T-helper 22 cell (primary cell): ENCODE data around the gene LBX2.
A peak's percentile ranks its signal among the peaks of the same experiment; 100 is the strongest.

Source experiments
- DNase-seq: peaks from one replicate; pipeline ENCODE4 v3.0.0-alpha.2; 2020; ENCODE audit warnings: low read depth

The LBX2 gene

GRCh38 chr2:74457129-74457548 lies 42.3 kb downstream of the LBX2 start:
- no peak for DNase-seq

GRCh38 chr2:74454654-74455511 lies 44.5 kb downstream of the LBX2 start, which contains the start of gene INO80B:
TSS of gene INO80B (plus strand) at chr2:74455087. CDS start at chr2:74455117, 30 bp downstream.
- peak; percentile 91 for DNase-seq

- DNase-seq, result no peak
These were observed 48.7 kb downstream of the LBX2 start for GRCh38 chr2:74450570-74451190.

- DNase-seq, result no peak
These were observed 50.6 kb downstream of the LBX2 start for GRCh38 chr2:74448771-74449170.
